IMR-90 (cell line): Measurements from ENCODE around the gene ARMC10.

Source experiments
- CEBPB ChIP-seq: IDR thresholded peaks from 2 replicates; pipeline ENCODE4 v1.6.1; 2012; ENCODE audit warnings: low read depth, low read length, improper control_type of control experiment
- CHD1 ChIP-seq: IDR thresholded peaks from 2 replicates; pipeline ENCODE4 v1.6.1; 2012; ENCODE audit warnings: low read depth, low read length, improper control_type of control experiment
- MAZ ChIP-seq: IDR thresholded peaks from 2 replicates; pipeline ENCODE4 v1.6.1; 2012; ENCODE audit warnings: low read depth, mild to moderate bottlenecking, low read length, improper control_type of control experiment, moderate library complexity, borderline replicate concordance
- MXI1 ChIP-seq: IDR thresholded peaks from 2 replicates; pipeline ENCODE4 v1.6.1; 2012; ENCODE audit warnings: low read depth, mild to moderate bottlenecking, low read length, moderate library complexity, borderline replicate concordance
- POLR2A ChIP-seq: IDR thresholded peaks from 2 replicates; pipeline ENCODE4 v1.6.1; 2012; ENCODE audit warnings: mild to moderate bottlenecking, low read depth, low read length
- RAD21 ChIP-seq: IDR thresholded peaks from 2 replicates; pipeline ENCODE4 v1.6.1; 2012; ENCODE audit warnings: low read length, improper control_type of control experiment
- RCOR1 ChIP-seq: IDR thresholded peaks from 2 replicates; pipeline ENCODE4 v1.6.1; 2012; ENCODE audit warnings: mild to moderate bottlenecking, low read length, improper control_type of control experiment; ENCODE audit not compliant: insufficient replicate concordance
- TF ChIP-seq, protein P1 (sequence below): conservative IDR thresholded peaks from 2 replicates; pipeline ENCODE4 v1.5.1; 2012; ENCODE audit warnings: mild to moderate bottlenecking, low read depth, low read length, improper control_type of control experiment
- TF ChIP-seq, protein P2 (sequence below): fragments of 150-350 bp; IDR thresholded peaks from 2 replicates; pipeline ENCODE4 v1.6.1; 2016; ENCODE audit warnings: low read depth, mild to moderate bottlenecking, low read length, moderate library complexity, borderline replicate concordance

DNA sequence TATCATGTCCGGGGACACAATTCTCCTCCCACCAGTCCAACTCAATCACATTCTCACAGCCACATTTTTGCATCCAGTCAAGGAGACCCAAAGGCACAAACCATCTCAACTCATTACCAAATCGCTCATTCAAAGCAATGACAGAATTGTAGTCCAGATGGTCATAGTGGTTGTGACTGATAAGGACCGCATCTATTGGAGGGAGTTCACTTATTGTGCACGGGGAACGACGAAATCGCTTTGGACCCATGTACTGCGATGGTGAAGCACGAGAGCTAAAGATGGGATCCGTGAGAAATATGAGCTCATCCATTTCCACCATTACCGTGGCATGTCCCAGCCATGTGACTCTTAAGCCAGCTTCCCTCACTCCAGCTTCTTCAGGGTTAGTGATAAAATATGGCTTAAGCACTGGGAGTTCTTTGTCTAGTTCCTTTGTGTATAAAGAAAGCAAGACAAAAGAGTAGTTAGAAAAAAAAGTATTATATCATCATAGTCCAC lies 44.9 kb downstream of the ARMC10 start:
- TF ChIP-seq POLR2A = no peak
- no peak for TF ChIP-seq RCOR1
- TF ChIP-seq, protein P1, sequence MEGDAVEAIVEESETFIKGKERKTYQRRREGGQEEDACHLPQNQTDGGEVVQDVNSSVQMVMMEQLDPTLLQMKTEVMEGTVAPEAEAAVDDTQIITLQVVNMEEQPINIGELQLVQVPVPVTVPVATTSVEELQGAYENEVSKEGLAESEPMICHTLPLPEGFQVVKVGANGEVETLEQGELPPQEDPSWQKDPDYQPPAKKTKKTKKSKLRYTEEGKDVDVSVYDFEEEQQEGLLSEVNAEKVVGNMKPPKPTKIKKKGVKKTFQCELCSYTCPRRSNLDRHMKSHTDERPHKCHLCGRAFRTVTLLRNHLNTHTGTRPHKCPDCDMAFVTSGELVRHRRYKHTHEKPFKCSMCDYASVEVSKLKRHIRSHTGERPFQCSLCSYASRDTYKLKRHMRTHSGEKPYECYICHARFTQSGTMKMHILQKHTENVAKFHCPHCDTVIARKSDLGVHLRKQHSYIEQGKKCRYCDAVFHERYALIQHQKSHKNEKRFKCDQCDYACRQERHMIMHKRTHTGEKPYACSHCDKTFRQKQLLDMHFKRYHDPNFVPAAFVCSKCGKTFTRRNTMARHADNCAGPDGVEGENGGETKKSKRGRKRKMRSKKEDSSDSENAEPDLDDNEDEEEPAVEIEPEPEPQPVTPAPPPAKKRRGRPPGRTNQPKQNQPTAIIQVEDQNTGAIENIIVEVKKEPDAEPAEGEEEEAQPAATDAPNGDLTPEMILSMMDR = no peak
- TF ChIP-seq CEBPB = no peak
- no peak for TF ChIP-seq RAD21
- TF ChIP-seq MAZ = no peak
- no peak for TF ChIP-seq MXI1
- TF ChIP-seq CHD1 = no peak
- TF ChIP-seq, protein P2, sequence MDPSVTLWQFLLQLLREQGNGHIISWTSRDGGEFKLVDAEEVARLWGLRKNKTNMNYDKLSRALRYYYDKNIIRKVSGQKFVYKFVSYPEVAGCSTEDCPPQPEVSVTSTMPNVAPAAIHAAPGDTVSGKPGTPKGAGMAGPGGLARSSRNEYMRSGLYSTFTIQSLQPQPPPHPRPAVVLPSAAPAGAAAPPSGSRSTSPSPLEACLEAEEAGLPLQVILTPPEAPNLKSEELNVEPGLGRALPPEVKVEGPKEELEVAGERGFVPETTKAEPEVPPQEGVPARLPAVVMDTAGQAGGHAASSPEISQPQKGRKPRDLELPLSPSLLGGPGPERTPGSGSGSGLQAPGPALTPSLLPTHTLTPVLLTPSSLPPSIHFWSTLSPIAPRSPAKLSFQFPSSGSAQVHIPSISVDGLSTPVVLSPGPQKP = no peak
